ENCODE data around the gene DMRTC2. TPM values are rescaled to one million over a fixed set of nuclear protein-coding genes. Genes with fewer than 3 reads are reported as not detected.

DMRTC2 gene
- total and polyA plus RNA-seq, 2 of the 13 experiments (the other 11 are each of a cell fraction or from before 2014, with no cell fraction given) = not detected

DNA sequence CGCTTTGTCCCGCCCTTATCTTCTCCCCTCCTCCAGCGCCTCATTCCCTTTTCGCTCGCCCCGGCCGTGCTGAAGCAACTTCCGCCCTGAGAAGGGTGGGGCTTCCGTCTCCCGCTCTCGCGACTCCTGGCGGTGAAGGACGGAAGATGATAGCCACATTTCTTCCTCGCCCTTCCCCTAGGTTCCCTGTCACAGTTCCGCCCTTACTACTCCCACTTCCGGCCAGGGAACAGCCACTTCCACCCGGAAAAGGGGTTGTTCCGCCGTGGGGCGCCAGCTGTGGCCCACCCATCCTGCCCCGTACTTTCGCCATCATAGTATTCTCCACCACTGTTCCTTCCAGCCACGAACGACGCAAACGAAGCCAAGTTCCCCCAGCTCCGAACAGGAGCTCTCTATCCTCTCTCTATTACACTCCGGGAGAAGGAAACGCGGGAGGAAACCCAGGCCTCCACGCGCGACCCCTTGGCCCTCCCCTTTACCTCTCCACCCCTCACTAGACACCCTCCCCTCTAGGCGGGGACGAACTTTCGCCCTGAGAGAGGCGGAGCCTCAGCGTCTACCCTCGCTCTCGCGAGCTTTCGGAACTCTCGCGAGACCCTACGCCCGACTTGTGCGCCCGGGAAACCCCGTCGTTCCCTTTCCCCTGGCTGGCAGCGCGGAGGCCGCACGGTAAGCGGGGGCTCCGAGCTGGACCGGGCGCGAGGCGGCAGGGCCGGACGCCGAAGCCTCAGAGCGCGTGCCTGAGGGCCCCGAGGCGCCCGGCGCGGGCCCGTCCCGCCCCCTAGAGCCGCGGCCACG is 15.0 kb downstream of the DMRTC2 start, which contains the start of gene RPS19 (continued):
- TF ChIP-seq TIGD3 (CRISPR knock-in tag; IDR thresholded peaks at IDR 0.05; ENCODE audit: borderline replicate concordance) (no peak), ZNF367 (CRISPR knock-in tag; IDR thresholded peaks at IDR 0.05; ENCODE audit: borderline replicate concordance) (no peak), FOXM1 (CRISPR knock-in tag; IDR thresholded peaks at IDR 0.05) (no peak), ZNF558 (CRISPR knock-in tag; IDR thresholded peaks at IDR 0.05; ENCODE audit: borderline replicate concordance) (0 out of 2 replicates have a peak, but pooled peaks have one; percentile 83), PHF8 (CRISPR knock-in tag; IDR thresholded peaks at IDR 0.05) (peak; percentile 89), ZFX (CRISPR knock-in tag; IDR thresholded peaks at IDR 0.05; ENCODE audit: low read depth) (peak; percentile 94), SMYD3 (CRISPR knock-in tag; IDR thresholded peaks at IDR 0.05) (peak; percentile 73; the same call in 1 of the 2 replicates), ZNF326 (CRISPR knock-in tag; IDR thresholded peaks at IDR 0.05; ENCODE audit: borderline replicate concordance) (no peak), CREBL2 (CRISPR knock-in tag; IDR thresholded peaks at IDR 0.05; ENCODE audit: borderline replicate concordance) (no peak; the same call in 1 of the 2 replicates), ZKSCAN8 (CRISPR knock-in tag; IDR thresholded peaks at IDR 0.05; ENCODE audit: borderline replicate concordance) (no peak), BRD4 (CRISPR knock-in tag; IDR thresholded peaks at IDR 0.05) (peak; percentile 82), TFAP4 (IDR thresholded peaks at IDR 0.05; ENCODE audit: borderline replicate concordance, low read depth) (peak; percentile 73; the same call in 1 of the 2 replicates), NFAT5 (CRISPR knock-in tag; IDR thresholded peaks at IDR 0.05) (no peak), ZBTB42 (CRISPR knock-in tag; IDR thresholded peaks at IDR 0.05) (no peak; the same call in 1 of the 2 replicates), NFKBIZ (CRISPR knock-in tag; IDR thresholded peaks at IDR 0.05) (no peak), SUZ12 (IDR thresholded peaks at IDR 0.05; ENCODE audit: low read depth, low read length) (no peak), IKZF5 (CRISPR knock-in tag; IDR thresholded peaks at IDR 0.05) (peak; percentile 44)
- TF ChIP-seq, protein P1, sequence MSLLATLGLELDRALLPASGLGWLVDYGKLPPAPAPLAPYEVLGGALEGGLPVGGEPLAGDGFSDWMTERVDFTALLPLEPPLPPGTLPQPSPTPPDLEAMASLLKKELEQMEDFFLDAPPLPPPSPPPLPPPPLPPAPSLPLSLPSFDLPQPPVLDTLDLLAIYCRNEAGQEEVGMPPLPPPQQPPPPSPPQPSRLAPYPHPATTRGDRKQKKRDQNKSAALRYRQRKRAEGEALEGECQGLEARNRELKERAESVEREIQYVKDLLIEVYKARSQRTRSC (CRISPR knock-in tag; IDR thresholded peaks at IDR 0.05; ENCODE audit: low read depth) = no peak
